Epithelial cell of esophagus (primary cell): Measurements from ENCODE around the gene UGP2.
A peak's percentile ranks its signal among the peaks of the same experiment; 100 is the strongest.

Experiments
- DNase-seq: peaks from one replicate; pipeline ENCODE4 v3.0.0; 2010; ENCODE audit warnings: low read depth
- H3K4me3 ChIP-seq: 2 replicates; pipeline ENCODE4 v1.5.1; 2011; ENCODE audit warnings: mild to moderate bottlenecking, low read length, control low read depth
- CTCF ChIP-seq: IDR thresholded peaks from 2 replicates; pipeline ENCODE4 v1.5.1; 2011; ENCODE audit warnings: low read depth, mild to moderate bottlenecking, low read length, control low read depth, inconsistent platforms; ENCODE audit not compliant: insufficient read depth; ENCODE audit errors: missing control alignments

Gene UGP2

GRCh38 chr2:63862806-63863205 is 21.1 kb downstream of the UGP2 start:
- peak; percentile 86 for DNase-seq
- no peak for TF ChIP-seq CTCF
- no peak overlapping the region for H3K4me3 ChIP-seq

- no peak overlapping the region for H3K4me3 ChIP-seq
- DNase-seq, result no peak
- no peak for TF ChIP-seq CTCF
These were observed 22.0 kb downstream of the UGP2 start for GRCh38 chr2:63863707-63864106.

GRCh38 chr2:63865159-63865799 is 23.6 kb downstream of the UGP2 start:
- no peak overlapping the region for H3K4me3 ChIP-seq
- peak; percentile 66 for DNase-seq
- TF ChIP-seq CTCF, result no peak

GRCh38 chr2:63866009-63866709 is 24.5 kb downstream of the UGP2 start:
- no peak for TF ChIP-seq CTCF
- H3K4me3 ChIP-seq, result no peak overlapping the region
- no peak for DNase-seq

- TF ChIP-seq CTCF, result no peak
- no peak overlapping the region for H3K4me3 ChIP-seq
- no peak for DNase-seq
These were observed 29.0 kb downstream of the UGP2 start for GRCh38 chr2:63870679-63871078.

- DNase-seq, result no peak
- no peak for TF ChIP-seq CTCF
- no peak overlapping the region for H3K4me3 ChIP-seq
These were observed 30.2 kb downstream of the UGP2 start for GRCh38 chr2:63871864-63872263.

- no peak for TF ChIP-seq CTCF
- DNase-seq, result no peak
- no peak overlapping the region for H3K4me3 ChIP-seq
These were observed 31.1 kb downstream of the UGP2 start for GRCh38 chr2:63872571-63873328.
